Mammary epithelial cell (primary cell): ENCODE results near the gene C19orf18.

Experiments
- CTCF ChIP-seq, 2 donors: IDR thresholded peaks in 1 of 2; conservative IDR thresholded peaks in 1 of 2; 2 replicates each; pipeline ENCODE4 v1.5.1; 2011 to 2012; ENCODE audit warnings: inconsistent platforms in 2 of 2, low read length in 2 of 2, mild to moderate bottlenecking in 2 of 2, control low read depth in 1 of 2, low read depth in 1 of 2; ENCODE audit not compliant: insufficient read depth in 1 of 2; ENCODE audit errors: extremely low read depth in 1 of 2
- EZH2 ChIP-seq: IDR thresholded peaks from 2 replicates; pipeline ENCODE4 v1.6.1; 2012; ENCODE audit warnings: low read length, inconsistent platforms, borderline replicate concordance

DNA sequence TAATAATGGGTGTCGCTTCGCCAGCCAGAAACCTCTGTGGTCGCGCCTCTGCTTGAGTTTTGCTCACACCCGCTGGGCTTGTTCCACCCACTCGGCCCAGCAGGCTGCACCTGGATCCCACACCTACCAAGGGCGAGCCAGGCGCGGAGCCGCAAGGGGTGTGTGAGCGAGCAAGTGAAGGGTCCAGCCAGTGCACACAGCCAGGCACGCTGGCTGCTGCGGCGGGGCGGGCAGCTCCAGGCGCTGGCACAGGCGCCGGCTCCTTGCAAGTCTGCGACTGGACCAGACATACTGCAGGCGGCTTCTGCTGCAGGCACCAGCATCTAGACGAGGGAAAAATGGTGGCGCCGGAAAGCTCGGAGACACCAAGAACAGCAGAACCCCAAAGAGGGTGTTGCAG lies 25.0 kb downstream of the C19orf18 start:
- no peak for TF ChIP-seq CTCF (conservative IDR thresholded peaks at IDR 0.05 in 1 of 2, IDR thresholded peaks at IDR 0.05 in 1 of 2; ENCODE audit: extremely low read depth in 1 of 2, insufficient read depth in 1 of 2, low read depth in 1 of 2, low read length in 2 of 2)
- TF ChIP-seq EZH2 = no peak
